HG03457 (cell line): ENCODE data around the gene NBAS.
"Not testable (repeated sequence)": the region's sequence is repeated elsewhere in the genome, so short reads cannot be mapped to it uniquely, and the experiment has no call there.

Experiments used
- ATAC-seq: cut with Tn5 transposase; IDR thresholded peaks from one replicate; pipeline ENCODE4 v1.9.1; 2021; ENCODE audit warnings: moderate number of reproducible peaks; ENCODE audit not compliant: unreplicated experiment

Gene NBAS

GRCh38 chr2:15533860-15534480, 27.2 kb downstream of the NBAS start:
- ATAC-seq = no peak

- ATAC-seq = no peak
Observed at GRCh38 chr2:15532996-15533395, 28.1 kb downstream of the NBAS start.

GRCh38 chr2:15531095-15531854, 29.9 kb downstream of the NBAS start:
- ATAC-seq = no peak

GRCh38 chr2:15527074-15527739, 33.9 kb downstream of the NBAS start:
- no peak for ATAC-seq

- no peak for ATAC-seq
Observed at GRCh38 chr2:15521641-15522181, 39.4 kb downstream of the NBAS start.

- ATAC-seq = no peak
Observed at GRCh38 chr2:15520346-15520745, 40.8 kb downstream of the NBAS start.

- not testable (repeated sequence) for ATAC-seq
Observed at GRCh38 chr2:15518759-15519158, 42.4 kb downstream of the NBAS start.

- ATAC-seq = no peak
Observed at GRCh38 chr2:15517793-15518192, 43.3 kb downstream of the NBAS start.

- ATAC-seq = no peak
Observed at GRCh38 chr2:15511686-15512085, 49.4 kb downstream of the NBAS start.

- no peak for ATAC-seq
Observed at GRCh38 chr2:15510552-15510951, 50.6 kb downstream of the NBAS start.

- no peak for ATAC-seq
Observed at GRCh38 chr2:15510131-15510530, 51.0 kb downstream of the NBAS start.

GRCh38 chr2:15507697-15508096, 53.4 kb downstream of the NBAS start:
- no peak for ATAC-seq

GRCh38 chr2:15507061-15507460, 54.1 kb downstream of the NBAS start:
- no peak for ATAC-seq

GRCh38 chr2:15506229-15506819, 54.8 kb downstream of the NBAS start:
- no peak for ATAC-seq

- no peak for ATAC-seq
Observed at GRCh38 chr2:15504882-15505663, 56.1 kb downstream of the NBAS start.

GRCh38 chr2:15499251-15499650, 61.9 kb downstream of the NBAS start:
- not testable (repeated sequence) for ATAC-seq

GRCh38 chr2:15498554-15498953, 62.6 kb downstream of the NBAS start:
- no peak for ATAC-seq

- no peak for ATAC-seq
Observed at GRCh38 chr2:15494877-15495276, 66.3 kb downstream of the NBAS start.

GRCh38 chr2:15492773-15493325, 68.3 kb downstream of the NBAS start:
- no peak for ATAC-seq

- ATAC-seq = no peak
Observed at GRCh38 chr2:15486770-15487169, 74.4 kb downstream of the NBAS start.
